H7 (cell line): ENCODE measurements around the gene AP3S2. TPM values are rescaled to one million over a fixed set of nuclear protein-coding genes. Genes with fewer than 3 reads are reported as not detected.

Source experiments
- DNase-seq: peaks from one replicate; pipeline ENCODE4 v3.0.0; 2012
- H3K27me3 ChIP-seq: 2 replicates; pipeline ENCODE4 v1.6.0; 2011; ENCODE audit warnings: mild to moderate bottlenecking, low read length; ENCODE audit not compliant: control insufficient read depth, insufficient read depth
- H3K36me3 ChIP-seq: replicated peaks from 2 replicates; pipeline ENCODE4 v1.5.1; 2011; ENCODE audit warnings: low read length; ENCODE audit not compliant: control insufficient read depth, insufficient read depth
- H3K4me3 ChIP-seq: 2 replicates; pipeline ENCODE4 v1.5.1; 2011; ENCODE audit warnings: low read depth, mild to moderate bottlenecking, control low read depth, low read length, moderate library complexity; ENCODE audit not compliant: insufficient read depth
- total RNA-seq: library from RNA; depleted of rRNA; stranded (reverse); fragments of >200 nt; shearing (Covaris generic); gene quantifications from 2 replicates; pipeline ENCODE4 v1.2.3, GENCODE V29; 2014

AP3S2 gene
- total RNA-seq, 1 experiment from 2014 or later = 39.6 TPM

DNA sequence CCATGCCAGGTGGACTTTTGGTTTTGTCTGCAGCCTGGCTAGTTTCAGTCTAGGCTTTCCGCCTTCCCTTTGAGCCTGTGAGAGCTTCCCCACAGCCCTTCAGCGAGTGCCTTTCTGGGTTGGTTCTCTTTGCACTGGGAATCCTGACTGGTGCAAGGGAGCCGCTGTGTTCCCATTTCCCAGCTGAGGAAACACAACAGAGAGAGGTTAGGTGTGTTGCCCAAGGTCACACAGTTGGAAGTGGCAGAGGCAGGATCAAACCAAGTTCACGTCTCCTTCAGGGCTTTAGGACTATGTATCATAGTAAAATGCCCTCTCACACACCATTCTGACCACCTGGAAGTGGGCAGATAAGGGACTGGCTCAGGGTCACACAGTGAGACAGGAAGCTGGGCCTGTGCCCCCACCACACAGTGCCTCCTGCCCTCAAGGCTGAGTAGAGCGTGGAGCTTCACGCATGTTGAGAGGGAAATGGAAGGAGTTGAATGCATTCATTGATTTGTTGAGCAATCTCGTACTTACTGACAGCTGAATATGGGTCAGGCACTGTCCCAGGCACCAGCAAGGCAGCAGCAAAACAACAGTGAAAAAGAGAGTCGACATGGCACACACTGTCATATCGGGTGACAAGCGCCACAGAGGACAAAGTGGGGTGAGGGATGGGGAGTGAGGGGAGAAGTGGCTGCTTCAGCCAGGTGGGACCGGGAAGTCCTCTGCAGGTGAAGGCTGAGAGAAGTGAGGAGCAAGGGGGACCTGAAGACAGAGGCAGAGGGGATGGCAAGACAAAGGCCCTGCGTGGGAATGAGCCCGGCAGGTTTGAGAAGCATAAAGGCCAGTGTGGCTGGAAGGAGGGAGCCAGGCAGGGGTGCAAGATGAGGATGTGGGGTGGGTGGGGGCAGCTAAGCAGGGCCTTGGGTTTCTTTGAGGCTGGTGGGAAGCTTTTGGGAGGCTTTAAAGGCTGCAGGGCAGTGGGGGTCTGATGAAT lies 66.8 kb downstream of the AP3S2 start:
- Histone ChIP-seq H3K36me3 (no peaks in the 10 kb centered on the region), H3K4me3 (no peak overlapping the region), H3K27me3 (no peaks in the 10 kb centered on the region)
- no peak for DNase-seq

DNA sequence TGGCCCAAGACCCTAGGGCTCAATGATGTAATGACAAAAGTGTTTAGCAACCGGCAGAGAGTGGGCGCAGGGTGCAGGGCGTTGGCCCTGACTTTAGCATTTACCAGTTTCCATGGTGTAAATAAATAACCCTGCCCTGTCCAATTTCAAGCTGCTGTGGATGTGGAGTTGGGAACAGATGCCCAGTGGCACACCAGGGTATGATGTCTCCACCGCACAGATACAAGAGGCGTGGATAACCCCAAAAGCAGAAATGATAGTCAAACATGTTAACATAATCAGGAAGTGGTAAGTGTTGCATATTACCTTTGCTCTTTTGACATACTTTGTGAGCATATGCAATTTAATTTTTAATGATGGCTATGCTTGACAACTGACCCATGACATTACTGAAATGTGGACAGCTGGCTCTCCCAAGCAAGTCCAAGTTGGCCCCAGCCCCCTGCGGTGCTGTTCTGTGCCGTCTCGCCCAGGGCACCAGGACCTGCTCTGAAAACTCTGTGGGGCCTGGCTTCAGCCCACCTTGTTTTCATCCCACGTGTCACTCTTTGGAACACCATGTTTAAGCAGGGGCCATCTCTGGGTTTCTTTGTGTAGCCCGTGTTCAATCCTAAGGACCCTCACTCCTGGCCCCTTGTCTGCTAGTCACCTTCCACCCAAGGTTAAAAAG lies 68.4 kb downstream of the AP3S2 start:
- Histone ChIP-seq H3K36me3 (no peaks in the 10 kb centered on the region), H3K27me3 (no peaks in the 10 kb centered on the region), H3K4me3 (no peak overlapping the region)
- no peak for DNase-seq

- Histone ChIP-seq H3K36me3 (no peaks in the 10 kb centered on the region), H3K27me3 (no peaks in the 10 kb centered on the region), H3K4me3 (no peak overlapping the region)
- peak; percentile 67 for DNase-seq
Observed at GRCh38 chr15:89824607-89824867, 69.3 kb downstream of the AP3S2 start.

DNA sequence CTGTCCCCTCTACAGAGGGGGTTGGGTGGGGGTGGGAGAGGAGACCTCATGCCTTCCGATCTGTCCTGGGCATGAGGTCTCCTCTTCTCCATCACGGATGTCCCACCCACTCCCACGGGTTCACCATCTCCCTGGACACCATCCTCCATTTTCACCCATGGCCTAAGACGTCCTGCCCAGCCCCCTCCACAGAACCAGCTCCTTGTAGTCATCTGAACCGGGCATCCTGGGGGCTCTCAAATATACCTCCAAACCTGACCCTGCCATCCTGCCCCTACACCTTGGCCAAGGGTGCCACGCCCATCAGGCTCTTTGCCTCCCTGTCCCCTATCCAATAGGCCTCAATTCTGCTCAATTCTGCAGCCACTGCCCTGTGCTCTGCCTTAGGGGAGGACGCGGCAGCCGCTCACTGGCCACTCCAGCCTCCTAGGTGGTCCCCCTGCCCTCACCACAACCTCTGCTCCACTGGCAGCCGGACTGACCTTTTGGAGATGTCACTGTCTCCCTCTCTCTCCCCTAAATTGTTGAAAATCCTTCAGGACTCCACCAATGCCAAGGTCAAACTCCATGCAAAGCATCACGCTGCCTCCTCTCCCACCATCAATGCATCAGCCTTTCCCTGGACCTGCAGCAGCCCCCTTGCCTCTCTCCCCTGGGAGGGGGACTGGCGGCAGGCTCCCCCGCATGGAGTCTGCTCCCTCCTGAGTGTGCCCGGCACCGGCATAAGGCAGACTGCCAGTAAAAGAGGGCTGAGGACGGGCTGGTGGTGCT lies 69.8 kb downstream of the AP3S2 start:
- Histone ChIP-seq H3K4me3 (no peak overlapping the region), H3K36me3 (no peaks in the 10 kb centered on the region), H3K27me3 (no peaks in the 10 kb centered on the region)
- peak; percentile 29 for DNase-seq

- Histone ChIP-seq H3K27me3 (no peaks in the 10 kb centered on the region), H3K4me3 (no peak overlapping the region), H3K36me3 (no peaks in the 10 kb centered on the region)
- peak; percentile 62 for DNase-seq
Observed at GRCh38 chr15:89822951-89823711, 70.7 kb downstream of the AP3S2 start.

DNA sequence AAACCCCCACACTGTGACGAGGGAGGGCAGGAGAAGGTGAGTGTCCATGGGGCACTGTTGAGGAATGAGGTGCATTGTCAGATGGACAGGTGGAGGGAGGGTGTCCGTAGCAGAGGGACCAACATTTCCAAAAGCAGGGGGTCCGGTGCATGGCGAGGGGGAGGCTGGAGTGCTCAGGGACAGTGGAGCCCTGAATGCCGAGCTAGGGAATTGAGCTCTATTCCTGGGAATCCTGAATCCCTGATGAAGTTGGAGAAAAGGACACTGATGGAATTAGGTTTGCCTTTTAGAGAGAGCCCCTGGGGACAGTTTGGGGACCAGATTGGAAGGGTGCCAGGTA lies 71.2 kb downstream of the AP3S2 start:
- no peaks in the 10 kb centered on the region for H3K27me3 ChIP-seq
- no peak for DNase-seq
- H3K4me3 ChIP-seq = no peak overlapping the region
- H3K36me3 ChIP-seq = no peaks in the 10 kb centered on the region

GRCh38 chr15:89822026-89822425 lies 71.8 kb downstream of the AP3S2 start:
- Histone ChIP-seq H3K36me3 (no peaks in the 10 kb centered on the region), H3K27me3 (no peaks in the 10 kb centered on the region), H3K4me3 (no peak overlapping the region)
- DNase-seq = no peak

- Histone ChIP-seq H3K4me3 (no peak overlapping the region), H3K36me3 (no peaks in the 10 kb centered on the region), H3K27me3 (peaks cover 6% of the 10 kb centered on the region)
- peak; percentile 4 for DNase-seq
Observed at GRCh38 chr15:89820666-89821611, 72.9 kb downstream of the AP3S2 start.

DNA sequence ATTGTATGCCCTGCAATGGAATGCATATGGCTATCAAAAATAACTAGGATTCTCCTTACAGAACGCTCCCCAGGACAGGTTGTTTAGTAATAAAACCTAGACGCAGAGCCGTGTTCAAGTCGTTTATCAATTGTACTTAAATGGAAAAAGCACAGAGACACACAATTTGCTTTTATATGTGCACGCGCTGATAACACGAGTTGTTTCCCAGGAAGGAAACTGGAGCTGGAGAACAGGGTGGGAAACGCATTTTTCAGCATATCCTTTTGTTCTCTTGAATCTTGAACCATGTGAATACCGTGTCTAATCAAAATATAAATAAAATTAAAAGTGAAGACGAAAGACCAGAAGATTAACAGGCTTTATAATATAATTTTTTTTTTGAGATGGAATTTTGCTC lies 75.5 kb downstream of the AP3S2 start:
- peaks cover 32% of the 10 kb centered on the region for H3K27me3 ChIP-seq
- DNase-seq = no peak
- H3K4me3 ChIP-seq = no peak overlapping the region
- no peaks in the 10 kb centered on the region for H3K36me3 ChIP-seq

- no peak for DNase-seq
- Histone ChIP-seq H3K27me3 (peaks cover 35% of the 10 kb centered on the region), H3K36me3 (no peaks in the 10 kb centered on the region)
Observed at GRCh38 chr15:89817701-89818280, 76.0 kb downstream of the AP3S2 start.

GRCh38 chr15:89815769-89816168 lies 78.0 kb downstream of the AP3S2 start:
- Histone ChIP-seq H3K36me3 (no peaks in the 10 kb centered on the region), H3K27me3 (peaks cover 35% of the 10 kb centered on the region), H3K4me3 (no peak overlapping the region)
- no peak for DNase-seq

More at GRCh38 chr15:89817701-89818280, 76.0 kb downstream of the AP3S2 start:
- no peak overlapping the region for H3K4me3 ChIP-seq

DNA sequence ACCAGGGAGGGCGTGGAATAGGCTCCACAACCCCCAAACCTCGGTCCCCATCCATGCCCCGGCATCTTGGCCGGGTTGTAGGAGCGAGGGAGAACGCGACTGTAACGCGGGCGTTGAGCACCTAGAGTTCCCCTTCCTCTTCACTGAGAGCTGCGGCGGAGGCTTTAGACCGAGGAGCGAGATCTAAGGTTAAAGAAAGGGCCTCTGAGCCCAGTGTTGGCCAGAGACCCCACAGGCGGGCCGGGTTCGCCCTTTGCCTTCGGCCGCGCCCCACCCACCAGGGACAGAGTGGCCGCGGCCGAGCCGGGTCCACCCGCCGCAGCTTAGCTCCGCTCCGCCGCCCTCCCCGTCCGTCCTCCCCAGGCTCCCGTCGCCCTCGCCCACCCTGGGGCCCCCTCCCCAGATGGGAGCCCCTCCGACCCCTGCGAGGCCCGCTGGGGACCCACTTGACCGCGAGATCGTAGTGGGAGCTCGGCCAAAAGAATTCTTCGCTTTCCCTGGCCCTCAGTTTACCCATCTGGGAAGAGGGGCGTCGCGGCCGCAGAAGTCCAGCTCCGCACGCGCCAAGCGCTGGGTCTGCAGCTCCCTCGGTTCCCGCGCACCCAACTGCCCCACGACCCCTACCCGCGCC lies 79.6 kb downstream of the AP3S2 start:
- peak; percentile 84 for DNase-seq
- peaks cover 35% of the 10 kb centered on the region for H3K27me3 ChIP-seq
- no peaks in the 10 kb centered on the region for H3K36me3 ChIP-seq
- H3K4me3 ChIP-seq = peak overlapping the region; percentile 44
